ENCODE results near the gene TMEM170A.
"Not testable (repeated sequence)": the region's sequence is repeated elsewhere in the genome, so short reads cannot be mapped to it uniquely, and the experiment has no call there.

TMEM170A gene

GRCh38 chr16:75460446-75460845, 4.0 kb downstream of the TMEM170A start:
- DNase-seq (ENCODE audit: low read depth, low spot score): no peak
- in situ Hi-C loops (cut with HindIII; ENCODE audit: low sequenced_read_pairs): no loop called here
- H3K4me3 ChIP-seq (ENCODE audit: low read depth, low read length): no peak overlapping the region
- TF ChIP-seq CTCF (IDR thresholded peaks at IDR 0.05; ENCODE audit: low read depth, low read length): no peak

GRCh38 chr16:75459691-75460090, 4.8 kb downstream of the TMEM170A start:
- in situ Hi-C loops (cut with HindIII; ENCODE audit: low sequenced_read_pairs): no loop called here
- no peak overlapping the region for H3K4me3 ChIP-seq (ENCODE audit: low read depth, low read length)
- no peak for TF ChIP-seq CTCF (IDR thresholded peaks at IDR 0.05; ENCODE audit: low read depth, low read length)
- DNase-seq (ENCODE audit: low read depth, low spot score): no peak

GRCh38 chr16:75458439-75458838, 6.0 kb downstream of the TMEM170A start:
- TF ChIP-seq CTCF (IDR thresholded peaks at IDR 0.05; ENCODE audit: low read depth, low read length): no peak
- in situ Hi-C loops (cut with HindIII; ENCODE audit: low sequenced_read_pairs): no loop called here
- no peak overlapping the region for H3K4me3 ChIP-seq (ENCODE audit: low read depth, low read length)
- no peak for DNase-seq (ENCODE audit: low read depth, low spot score)

- TF ChIP-seq CTCF (IDR thresholded peaks at IDR 0.05; ENCODE audit: low read depth, low read length): no peak
- in situ Hi-C loops (cut with HindIII; ENCODE audit: low sequenced_read_pairs): no loop called here
Measured at GRCh38 chr16:75458029-75458428, 6.5 kb downstream of the TMEM170A start.

GRCh38 chr16:75457485-75458021, 6.9 kb downstream of the TMEM170A start:
- in situ Hi-C loops (cut with HindIII; ENCODE audit: low sequenced_read_pairs): no loop called here
- DNase-seq (ENCODE audit: low read depth, low spot score): no peak
- no peak overlapping the region for H3K4me3 ChIP-seq (ENCODE audit: low read depth, low read length)
- no peak for TF ChIP-seq CTCF (IDR thresholded peaks at IDR 0.05; ENCODE audit: low read depth, low read length)

More at GRCh38 chr16:75458029-75458428, 6.5 kb downstream of the TMEM170A start:
- H3K4me3 ChIP-seq (ENCODE audit: low read depth, low read length): no peak overlapping the region
- DNase-seq (ENCODE audit: low read depth, low spot score): no peak

- no peak overlapping the region for H3K4me3 ChIP-seq (ENCODE audit: low read depth, low read length)
- in situ Hi-C loops (cut with HindIII; ENCODE audit: low sequenced_read_pairs): no loop called here
- no peak for DNase-seq (ENCODE audit: low read depth, low spot score)
- no peak for TF ChIP-seq CTCF (IDR thresholded peaks at IDR 0.05; ENCODE audit: low read depth, low read length)
Measured at GRCh38 chr16:75456971-75457370, 7.5 kb downstream of the TMEM170A start.

GRCh38 chr16:75456486-75456885, 8.0 kb downstream of the TMEM170A start:
- H3K4me3 ChIP-seq (ENCODE audit: low read depth, low read length); in situ Hi-C loops (cut with HindIII; ENCODE audit: low sequenced_read_pairs); DNase-seq (ENCODE audit: low read depth, low spot score): not testable (repeated sequence)
